OCI-LY7 (cell line): ENCODE results near the gene TTC22.

ENCODE experiments used
- EZH2phosphoT487 ChIP-seq: fragments of 200-600 bp; sonication (generic); IDR thresholded peaks from 2 replicates; pipeline ENCODE4 v1.6.1; 2018; ENCODE audit warnings: low read depth, borderline replicate concordance, mild to moderate bottlenecking, mixed run types, antibody characterized with exemption, low read length, moderate library complexity, mixed read lengths
- TF ChIP-seq, protein P1 (sequence below): fragments of 200-600 bp; sonication (generic); conservative IDR thresholded peaks from 2 replicates; pipeline ENCODE4 v1.5.1; 2014; ENCODE audit warnings: mild to moderate bottlenecking, antibody characterized with exemption, low read length, moderate library complexity, mixed read lengths

DNA sequence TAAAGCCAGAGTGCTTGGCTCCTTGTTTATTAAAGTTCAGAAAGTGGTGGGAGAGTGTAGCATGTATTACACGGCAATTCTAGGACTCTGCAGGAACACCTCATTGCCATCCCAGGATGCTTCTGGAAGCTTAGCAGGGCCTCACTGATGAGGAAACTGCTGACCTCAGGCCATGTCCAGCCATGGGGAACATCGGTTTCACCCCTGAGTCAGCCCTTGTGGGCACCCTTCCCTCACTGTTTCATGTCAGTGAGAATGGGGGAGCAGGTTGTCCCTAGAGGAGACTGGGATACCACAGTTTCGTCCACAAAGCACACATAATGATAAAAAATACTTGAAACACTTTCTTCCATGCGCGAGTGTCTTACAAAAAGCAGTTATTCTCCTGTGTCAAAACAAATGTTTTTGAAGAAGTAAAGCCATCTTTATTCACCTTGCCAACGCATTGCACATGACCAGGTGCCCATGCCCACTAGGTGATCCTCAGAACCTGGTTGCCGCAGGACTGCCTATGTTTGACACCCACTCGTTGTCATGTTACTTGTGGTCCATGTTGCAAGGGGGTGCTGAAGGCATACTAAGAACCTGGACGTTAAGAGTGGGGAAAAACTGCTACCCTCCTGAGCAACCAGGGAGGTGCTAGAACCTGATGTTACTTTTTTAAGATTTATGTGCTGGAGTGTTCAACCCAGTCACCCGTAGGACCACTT is 41.2 kb upstream of the TTC22 start:
- TF ChIP-seq, protein P1, sequence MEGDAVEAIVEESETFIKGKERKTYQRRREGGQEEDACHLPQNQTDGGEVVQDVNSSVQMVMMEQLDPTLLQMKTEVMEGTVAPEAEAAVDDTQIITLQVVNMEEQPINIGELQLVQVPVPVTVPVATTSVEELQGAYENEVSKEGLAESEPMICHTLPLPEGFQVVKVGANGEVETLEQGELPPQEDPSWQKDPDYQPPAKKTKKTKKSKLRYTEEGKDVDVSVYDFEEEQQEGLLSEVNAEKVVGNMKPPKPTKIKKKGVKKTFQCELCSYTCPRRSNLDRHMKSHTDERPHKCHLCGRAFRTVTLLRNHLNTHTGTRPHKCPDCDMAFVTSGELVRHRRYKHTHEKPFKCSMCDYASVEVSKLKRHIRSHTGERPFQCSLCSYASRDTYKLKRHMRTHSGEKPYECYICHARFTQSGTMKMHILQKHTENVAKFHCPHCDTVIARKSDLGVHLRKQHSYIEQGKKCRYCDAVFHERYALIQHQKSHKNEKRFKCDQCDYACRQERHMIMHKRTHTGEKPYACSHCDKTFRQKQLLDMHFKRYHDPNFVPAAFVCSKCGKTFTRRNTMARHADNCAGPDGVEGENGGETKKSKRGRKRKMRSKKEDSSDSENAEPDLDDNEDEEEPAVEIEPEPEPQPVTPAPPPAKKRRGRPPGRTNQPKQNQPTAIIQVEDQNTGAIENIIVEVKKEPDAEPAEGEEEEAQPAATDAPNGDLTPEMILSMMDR: no peak
- TF ChIP-seq EZH2phosphoT487: no peak
